HepG2 (cell line): ENCODE results near the gene CHD9NB. TPM values are rescaled to one million over a fixed set of nuclear protein-coding genes. Genes with fewer than 3 reads are reported as not detected.

Experiments used
- ATAC-seq: fragments of 200-7000 bp; cut with Tn5 transposase; 3 replicates; pipeline ENCODE4 v1.9.1; 2020; ENCODE audit warnings: mild to moderate bottlenecking, moderate library complexity
- BruUV-seq: library from RNA; stranded (reverse); fragments of 400-500 nt; replicated peaks from 2 replicates; lab custom pipeline; 2021; lab: Mats Ljungman, UMichigan
- CTCF ChIA-PET: fragments of 300-600 bp; formaldehyde crosslinking; extraction: SDS; loops from one replicate; lab custom pipeline; 2021; ENCODE audit warnings: low total read pairs, inconsistent platforms, low intra/inter-chr PET ratio; lab: Yijun Ruan, JAX
- POLR2A ChIA-PET: fragments of 350-600 bp; sonication (Branson Sonifier 250); formaldehyde crosslinking; loops from one replicate; lab custom pipeline; 2020; ENCODE audit warnings: antibody characterized with exemption, inconsistent platforms; lab: Yijun Ruan, JAX
- DNase-seq: peaks from one replicate; pipeline ENCODE4 v3.0.0-alpha.2; 2015; ENCODE audit warnings: low spot score
- FAIRE-seq: peaks from 3 replicates; lab custom pipeline; 2011; peaks lifted over from hg19 to GRCh38; lab: Jason Lieb, UNC
- H2AFZ ChIP-seq: one replicate; pipeline ENCODE4 v1.6.1; 2011; ENCODE audit warnings: low read length, inconsistent platforms
- H3K27ac ChIP-seq: fragments of 300-600 bp; 3 replicates; pipeline ENCODE4 v1.8.0; 2011; ENCODE audit warnings: mixed run types, mild to moderate bottlenecking, mixed read lengths, low read length, inconsistent platforms; ENCODE audit not compliant: insufficient read depth; ENCODE audit errors: extremely low read length
- H3K27me3 ChIP-seq, 2 experiments: fragments of 200-600 bp in 1 of 2; 2 replicates in 1 of 2; 3 replicates in 1 of 2; pipeline versions ENCODE4 v1.6.0 to v1.8.0; 2011; ENCODE audit warnings: low read length in 2 of 2, mild to moderate bottlenecking in 2 of 2, moderate library complexity in 2 of 2, inconsistent platforms in 1 of 2; ENCODE audit not compliant: insufficient read depth in 2 of 2, control insufficient read depth in 1 of 2
- H3K36me3 ChIP-seq, 2 experiments: fragments of 200-600 bp in 1 of 2; replicated peaks in 1 of 2; 2 replicates in 1 of 2; 3 replicates in 1 of 2; pipeline versions ENCODE4 v1.5.1 to v1.8.0; 2011; ENCODE audit warnings: low read length in 2 of 2, inconsistent platforms in 1 of 2; ENCODE audit not compliant: insufficient read depth in 2 of 2, control insufficient read depth in 1 of 2
- H3K4me1 ChIP-seq: 2 replicates; pipeline ENCODE4 v1.5.1; 2012; ENCODE audit warnings: low read length, inconsistent platforms; ENCODE audit not compliant: insufficient read depth
- H3K4me2 ChIP-seq: 2 replicates; pipeline ENCODE4 v1.6.0; 2011; ENCODE audit warnings: low read depth, low read length, inconsistent platforms
- H3K4me3 ChIP-seq, 3 experiments: fragments of 200-600 bp in 1 of 3; sonication (generic), shearing (Covaris generic) in 1 of 3; replicated peaks in 1 of 3; 2 replicates each; pipeline ENCODE4 v1.5.1; 2011 to 2016; ENCODE audit warnings: low read length in 3 of 3, inconsistent platforms in 2 of 3, low read depth in 2 of 3, mild to moderate bottlenecking in 2 of 3, control low read depth in 1 of 3, mixed read lengths in 1 of 3; ENCODE audit not compliant: insufficient read depth in 1 of 3
- H3K79me2 ChIP-seq: one replicate; pipeline ENCODE4 v1.6.1; 2011; ENCODE audit warnings: low read length, inconsistent platforms; ENCODE audit not compliant: insufficient read depth
- H3K9ac ChIP-seq: 2 replicates; pipeline ENCODE4 v1.6.0; 2011; ENCODE audit warnings: mild to moderate bottlenecking, low read depth, low read length, inconsistent platforms; ENCODE audit not compliant: insufficient read depth
- H3K9me3 ChIP-seq: 2 replicates; pipeline ENCODE4 v1.5.1; 2012; ENCODE audit warnings: mild to moderate bottlenecking, low read length
- H4K20me1 ChIP-seq: 2 replicates; pipeline ENCODE4 v1.6.0; 2011; ENCODE audit warnings: inconsistent platforms, mild to moderate bottlenecking, low read length, moderate library complexity; ENCODE audit not compliant: insufficient read depth
- FOSL2 ChIP-seq: sonication (generic); formaldehyde crosslinking; IDR thresholded peaks from 2 replicates; pipeline ENCODE4 v1.4.0; 2020; ENCODE audit warnings: missing genetic modification reagents
- GLI4 ChIP-seq: sonication (generic); formaldehyde crosslinking; IDR thresholded peaks from 2 replicates; pipeline ENCODE4 v1.5.1; 2020; ENCODE audit warnings: missing genetic modification reagents, mild to moderate bottlenecking, moderate library complexity, borderline replicate concordance
- HNRNPLL ChIP-seq: fragments of 200-400 bp; formaldehyde crosslinking; IDR thresholded peaks from 2 replicates; pipeline ENCODE4 v1.6.1; 2017; ENCODE audit warnings: mild to moderate bottlenecking, low read depth, low read length; ENCODE audit not compliant: poor library complexity, severe bottlenecking
- NFE2L2 ChIP-seq: fragments of 150-350 bp; IDR thresholded peaks from 2 replicates; pipeline ENCODE4 v1.6.1; 2014; ENCODE audit warnings: low read length
- ZNF543 ChIP-seq: sonication (generic); formaldehyde crosslinking; IDR thresholded peaks from 2 replicates; pipeline ENCODE4 v1.4.0; 2020; ENCODE audit warnings: mild to moderate bottlenecking, missing genetic modification reagents
- ZNF737 ChIP-seq: sonication (generic); formaldehyde crosslinking; IDR thresholded peaks from 2 replicates; pipeline ENCODE4 v1.5.0; 2020; ENCODE audit warnings: missing genetic modification reagents, mild to moderate bottlenecking, borderline replicate concordance
- ZNF788 ChIP-seq: sonication (generic); formaldehyde crosslinking; IDR thresholded peaks from 2 replicates; pipeline ENCODE4 v1.5.0; 2020; ENCODE audit warnings: mild to moderate bottlenecking, missing genetic modification reagents, borderline replicate concordance
- ZNF850 ChIP-seq: sonication (generic); formaldehyde crosslinking; conservative IDR thresholded peaks from 2 replicates; pipeline ENCODE4 v1.9.0; 2021; ENCODE audit warnings: mild to moderate bottlenecking, missing genetic modification reagents
- WGBS: methylation state at CpG from one replicate; pipeline ENCODE4 v1.1.6; 2017; ENCODE audit warnings: low lambda C conversion rate; 5-methylcytosine and 5-hydroxymethylcytosine counted together
- in situ Hi-C: cut with HindIII; loops from 2 replicates; pipeline ENCODE4 v1.10.0; 2017; ENCODE audit warnings: low pct_unique_long_range_greater_than_20kb; ENCODE audit not compliant: extremely low pct_ligation_motif_present
- intact Hi-C: fragments of 100-400 bp; cut with micrococcal nuclease; formaldehyde crosslinking; loops from one replicate; pipeline ENCODE4 v1.10.0; 2022; ENCODE audit not compliant: unreplicated experiment
- polyA plus RNA-seq, 8 experiments: library from polyadenylated mRNA; depleted of rRNA in 3 of 8; stranded (reverse) in 7 of 8; unstranded in 1 of 8; fragments of >200 nt; fragmentation: Illumina TruSeq in 4 of 8; extraction: Trizol in 4 of 8; gene quantifications; 2 replicates each; pipeline versions ENCODE4 v1.2.1 to v1.2.3, GENCODE V29; 2011 to 2016; ENCODE audit warnings: low read depth in 4 of 8, missing spikeins in 1 of 8, mixed read lengths in 1 of 8; ENCODE audit not compliant: insufficient read depth in 1 of 8
- total RNA-seq, 5 experiments: library from RNA; depleted of rRNA; stranded (reverse); fragments of >200 nt; fragmentation: Illumina TruSeq; extraction: Trizol; gene quantifications; 2 replicates each; pipeline ENCODE4 v1.2.3, GENCODE V29; 2016; ENCODE audit warnings: low read depth in 1 of 5

Gene CHD9NB
- total and polyA plus RNA-seq, 2 of the 13 experiments (the other 11 are each of a cell fraction or from before 2014, with no cell fraction given): 0.17 to 0.18 TPM

- Histone ChIP-seq H3K27ac (no peak overlapping the region), H3K4me1 (peaks cover 13% of the 10 kb centered on the region), H3K9me3 (no peaks in the 10 kb centered on the region), H3K36me3 (peaks cover 2 to 3% of the 10 kb centered on the region in 2 experiments; a peak in 2 of 5 replicates), H3K4me2 (no peak overlapping the region), H3K79me2 (peaks cover 45% of the 10 kb centered on the region), H4K20me1 (peaks cover 11% of the 10 kb centered on the region; the same call in 1 of the 2 replicates), H3K27me3 (no peaks in the 10 kb centered on the region), H3K9ac (no peak overlapping the region), H3K4me3 (no peak overlapping the region), H2AFZ (no peak overlapping the region)
- in situ Hi-C loops: no loop called here
- WGBS: 91% methylated on average over 8 of the region's 8 CpGs
- ATAC-seq (peak; percentile 39; the same call in 2 of the 3 replicates), DNase-seq (no peak), FAIRE-seq (no peak)
- ChIA-PET POLR2A (interaction anchor here (0.6 kb wide), 1 partner anchor 423 kb away, joined by 3 read pairs; no protein-coding TSS in a partner anchor), CTCF (no interaction called here)
- intact Hi-C loops: no loop called here
- TF ChIP-seq GLI4 (no peak), FOSL2 (CRISPR knock-in tag) (peak; percentile 52)
- BruUV-seq: no TSS peak
Measured at GRCh38 chr16:53080345-53081031, 27.8 kb upstream of the CHD9NB start.

GRCh38 chr16:53078765-53079485, 26.2 kb upstream of the CHD9NB start:
- Histone ChIP-seq H3K36me3 (peaks cover 0 to 3% of the 10 kb centered on the region in 2 experiments; a peak in 2 of 5 replicates), H3K27me3 (no peaks in the 10 kb centered on the region), H2AFZ (no peak overlapping the region), H3K4me1 (peaks cover 13% of the 10 kb centered on the region), H3K4me3 (no peak overlapping the region), H3K4me2 (no peak overlapping the region), H3K79me2 (peaks cover 53% of the 10 kb centered on the region), H4K20me1 (peaks cover 11% of the 10 kb centered on the region; the same call in 1 of the 2 replicates), H3K27ac (no peak overlapping the region), H3K9me3 (no peaks in the 10 kb centered on the region; the same call in 1 of the 2 replicates), H3K9ac (no peak overlapping the region)
- ChIA-PET POLR2A (no interaction called here), CTCF (no interaction called here)
- in situ Hi-C loops (no loop called here), intact Hi-C loops (loop anchor here (2.0 kb wide), 1 partner anchor 16 kb away; no protein-coding TSS in a partner anchor)
- WGBS: 98% methylated on average over 6 of the region's 6 CpGs
- no peak for TF ChIP-seq ZNF543 (CRISPR knock-in tag)
- TF ChIP-seq NFE2L2: peak; percentile 55
- no peak for TF ChIP-seq ZNF788
- TF ChIP-seq ZNF737 (CRISPR knock-in tag): no peak
- TF ChIP-seq HNRNPLL: no peak
- TF ChIP-seq ZNF850 (CRISPR knock-in tag): no peak
- FAIRE-seq (no peak), ATAC-seq (no peak), DNase-seq (no peak)
- no TSS peak for BruUV-seq
